ENCODE results near the gene FAM229A. TPM values are rescaled to one million over a fixed set of nuclear protein-coding genes. Genes with fewer than 3 reads are reported as not detected.

Gene FAM229A
- total and polyA plus RNA-seq, 9 of the 15 experiments (the other 6 are each of a cell fraction or from before 2014, with no cell fraction given) = 0.04 to 21.6 (median 7.4) TPM

DNA sequence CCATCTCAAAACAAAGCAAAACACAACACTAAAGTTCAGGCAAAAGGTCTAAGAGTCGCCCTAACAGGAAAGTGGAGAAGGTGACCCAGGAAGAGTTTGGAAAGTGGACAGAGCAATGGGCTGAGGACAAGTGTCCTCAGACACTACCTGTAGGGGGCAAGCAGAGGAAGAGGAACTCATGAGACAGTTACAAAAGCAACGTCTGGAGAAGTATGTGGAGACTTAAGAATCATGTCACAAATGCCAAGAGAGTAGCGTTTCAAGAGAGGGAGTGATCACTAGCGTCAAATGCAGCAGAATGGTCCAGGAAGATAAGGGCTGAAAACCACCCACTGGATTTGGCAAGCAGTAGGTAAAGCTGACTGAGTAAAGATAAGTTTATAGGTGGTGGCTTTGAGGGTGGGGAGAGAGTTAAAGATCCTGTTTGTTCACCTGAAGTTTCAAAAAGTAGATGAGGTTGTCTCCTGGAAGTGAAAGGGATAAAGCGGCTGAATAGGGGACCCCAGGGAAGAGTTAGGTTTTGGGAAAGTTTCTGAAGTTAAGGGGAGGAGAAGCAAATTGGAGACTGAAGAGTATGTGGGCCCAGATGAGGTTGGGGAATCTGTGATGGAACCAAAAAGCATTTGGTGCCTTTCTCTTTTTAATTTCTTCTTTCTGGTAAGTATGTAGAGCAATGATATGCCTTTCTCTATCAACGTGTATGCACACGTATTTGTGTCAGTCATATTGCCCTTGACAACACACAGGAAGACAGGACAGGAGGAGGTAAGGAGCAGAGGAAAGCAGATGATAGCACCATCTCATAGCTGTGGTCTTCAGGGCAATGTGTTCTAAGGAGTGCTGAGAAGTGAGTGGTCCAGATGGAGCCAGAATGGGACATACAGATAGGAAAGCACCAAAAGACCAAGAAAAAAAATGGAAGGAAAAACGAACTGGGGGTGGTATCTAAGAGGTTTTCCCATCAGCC lies 28.9 kb upstream of the FAM229A start (continued):
- TF ChIP-seq ETV6 (IDR thresholded peaks at IDR 0.05; ENCODE audit: borderline replicate concordance in 1 of 2, low read depth in 2 of 2, low read length in 1 of 2) = peak in 1 of 2 experiments; percentile 80; a peak in 1 of 4 replicates
- TF ChIP-seq ETV6 (CRISPR knock-in tag; IDR thresholded peaks at IDR 0.05; ENCODE audit: borderline replicate concordance) = no peak
- TF ChIP-seq CEBPG (CRISPR knock-in tag; IDR thresholded peaks at IDR 0.05) = peak; percentile 69
- TF ChIP-seq CEBPG (tag; conservative IDR thresholded peaks at IDR 0.05 in 1 of 2, IDR thresholded peaks at IDR 0.05 in 1 of 2) = no peak
- no peak for TF ChIP-seq RBM17 (IDR thresholded peaks at IDR 0.05; ENCODE audit: borderline replicate concordance, low read depth, low read length)
- peak in 1 of 2 experiments; percentile 74; a peak in 2 of 4 replicates for TF ChIP-seq NONO (IDR thresholded peaks at IDR 0.05; ENCODE audit: low read depth in 2 of 2, low read length in 1 of 2)
- TF ChIP-seq, protein P1, sequence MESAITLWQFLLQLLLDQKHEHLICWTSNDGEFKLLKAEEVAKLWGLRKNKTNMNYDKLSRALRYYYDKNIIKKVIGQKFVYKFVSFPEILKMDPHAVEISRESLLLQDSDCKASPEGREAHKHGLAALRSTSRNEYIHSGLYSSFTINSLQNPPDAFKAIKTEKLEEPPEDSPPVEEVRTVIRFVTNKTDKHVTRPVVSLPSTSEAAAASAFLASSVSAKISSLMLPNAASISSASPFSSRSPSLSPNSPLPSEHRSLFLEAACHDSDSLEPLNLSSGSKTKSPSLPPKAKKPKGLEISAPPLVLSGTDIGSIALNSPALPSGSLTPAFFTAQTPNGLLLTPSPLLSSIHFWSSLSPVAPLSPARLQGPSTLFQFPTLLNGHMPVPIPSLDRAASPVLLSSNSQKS (CRISPR knock-in tag; IDR thresholded peaks at IDR 0.05) = no peak
- no peak for TF ChIP-seq ILK (tag; IDR thresholded peaks at IDR 0.05; ENCODE audit: borderline replicate concordance, low read depth)
- TF ChIP-seq, protein P2, sequence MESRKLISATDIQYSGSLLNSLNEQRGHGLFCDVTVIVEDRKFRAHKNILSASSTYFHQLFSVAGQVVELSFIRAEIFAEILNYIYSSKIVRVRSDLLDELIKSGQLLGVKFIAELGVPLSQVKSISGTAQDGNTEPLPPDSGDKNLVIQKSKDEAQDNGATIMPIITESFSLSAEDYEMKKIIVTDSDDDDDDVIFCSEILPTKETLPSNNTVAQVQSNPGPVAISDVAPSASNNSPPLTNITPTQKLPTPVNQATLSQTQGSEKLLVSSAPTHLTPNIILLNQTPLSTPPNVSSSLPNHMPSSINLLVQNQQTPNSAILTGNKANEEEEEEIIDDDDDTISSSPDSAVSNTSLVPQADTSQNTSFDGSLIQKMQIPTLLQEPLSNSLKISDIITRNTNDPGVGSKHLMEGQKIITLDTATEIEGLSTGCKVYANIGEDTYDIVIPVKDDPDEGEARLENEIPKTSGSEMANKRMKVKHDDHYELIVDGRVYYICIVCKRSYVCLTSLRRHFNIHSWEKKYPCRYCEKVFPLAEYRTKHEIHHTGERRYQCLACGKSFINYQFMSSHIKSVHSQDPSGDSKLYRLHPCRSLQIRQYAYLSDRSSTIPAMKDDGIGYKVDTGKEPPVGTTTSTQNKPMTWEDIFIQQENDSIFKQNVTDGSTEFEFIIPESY (CRISPR knock-in tag; IDR thresholded peaks at IDR 0.05) = 0 out of 2 replicates have a peak, but pooled peaks have one; percentile 24
- TF ChIP-seq HEY1 (CRISPR knock-in tag; IDR thresholded peaks at IDR 0.05; ENCODE audit: borderline replicate concordance) = no peak
- TF ChIP-seq CCNT2 (IDR thresholded peaks at IDR 0.05; ENCODE audit: borderline replicate concordance, extremely low read depth, insufficient read length, low read depth, low read length) = peak; percentile 72
- no peak for TF ChIP-seq PTRF (tag; IDR thresholded peaks at IDR 0.05)
- no peak for TF ChIP-seq ZNF133 (CRISPR knock-in tag; IDR thresholded peaks at IDR 0.05)
- peak; percentile 51 to 69 (median 54); a peak in 5 of 6 replicates for TF ChIP-seq CTCF (IDR thresholded peaks at IDR 0.05 in 2 of 3, conservative IDR thresholded peaks at IDR 0.05 in 1 of 3; ENCODE audit: insufficient read depth in 2 of 3, low read depth in 1 of 3, low read length in 3 of 3)
- TF ChIP-seq RAD21 (CRISPR knock-in tag; conservative IDR thresholded peaks at IDR 0.05 in 1 of 2, IDR thresholded peaks at IDR 0.05 in 1 of 2) = peak in 1 of 2 experiments; percentile 59; a peak in 2 of 4 replicates
- no peak for TF ChIP-seq NFE2L1 (tag; IDR thresholded peaks at IDR 0.05; ENCODE audit: borderline replicate concordance, low read depth)
- TF ChIP-seq JUND (IDR thresholded peaks at IDR 0.05; ENCODE audit: borderline replicate concordance, low read depth, low read length) = peak; percentile 83
- peak; percentile 86; the same call in 1 of the 3 replicates for TF ChIP-seq JUND (tag; IDR thresholded peaks at IDR 0.05; ENCODE audit: borderline replicate concordance, low read depth, low read length)
- no peak for TF ChIP-seq MTF1 (CRISPR knock-in tag; IDR thresholded peaks at IDR 0.05; ENCODE audit: borderline replicate concordance)
- peak; percentile 73 for TF ChIP-seq ZNF175 (CRISPR knock-in tag; IDR thresholded peaks at IDR 0.05; ENCODE audit: low read depth)

Measured in K562 (cell line).